HCT116 (cell line): ENCODE measurements around the gene CCDC158. TPM values are rescaled to one million over a fixed set of nuclear protein-coding genes. Genes with fewer than 3 reads are reported as not detected.

ENCODE experiments used
- ATAC-seq: fragments of 200-7000 bp; cut with Tn5 transposase; 2 replicates; pipeline ENCODE4 v1.9.1; 2020; ENCODE audit warnings: mild to moderate bottlenecking, moderate library complexity
- BruUV-seq: library from RNA; stranded (reverse); fragments of 400-500 nt; replicated peaks from 2 replicates; lab custom pipeline; 2021; lab: Mats Ljungman, UMichigan
- CTCF ChIA-PET: fragments of 300-600 bp; sonication (Branson Sonifier 250); formaldehyde crosslinking; loops from one replicate; lab custom pipeline; 2021; ENCODE audit warnings: antibody characterized with exemption; lab: Charles Lee
- POLR2A ChIA-PET: fragments of 300-600, 350-600 bp; sonication (Branson Sonifier 250); formaldehyde crosslinking; loops from one replicate; lab custom pipeline; 2021; ENCODE audit warnings: antibody characterized with exemption; lab: Charles Lee
- RAD21 ChIA-PET, 2 experiments: fragments of 300-600 bp; sonication (Branson Sonifier 250); formaldehyde crosslinking; loops; one replicate each; lab custom pipeline; 2023; ENCODE audit warnings: low total read pairs in 2 of 2; ENCODE audit not compliant: uncharacterized antibody in 2 of 2, unreplicated experiment in 2 of 2, low non-redundant PET in 1 of 2; lab: Charles Lee
- DNase-seq: peaks from one replicate; pipeline ENCODE4 v3.0.0-alpha.2; 2010; ENCODE audit warnings: low read depth, low spot score
- H2AFZ ChIP-seq: fragments of 200-600 bp; shearing (Covaris generic), sonication (generic); 2 replicates; pipeline ENCODE4 v1.6.1; 2017; ENCODE audit warnings: low read depth, mixed run types, mixed read lengths, antibody characterized with exemption, low read length; ENCODE audit not compliant: poor library complexity, severe bottlenecking
- H3K27ac ChIP-seq: 2 replicates; pipeline ENCODE4 v1.5.1; 2012; ENCODE audit warnings: low read depth, low read length
- H3K27me3 ChIP-seq: fragments of 200-600 bp; sonication (generic); 2 replicates; pipeline ENCODE4 v1.6.1; 2016; ENCODE audit warnings: mixed run types, low read length, mixed read lengths; ENCODE audit not compliant: insufficient read depth
- H3K36me3 ChIP-seq, 2 experiments: fragments of 200-500 bp in 1 of 2; fragments of 200-600 bp in 1 of 2; sonication (Bioruptor generic) in 1 of 2; sonication (generic) in 1 of 2; 2 replicates each; pipeline versions ENCODE4 v1.5.1 to v1.6.1; 2014 to 2016; ENCODE audit warnings: low read length in 2 of 2, inconsistent platforms in 1 of 2, mixed read lengths in 1 of 2, mixed run types in 1 of 2; ENCODE audit not compliant: insufficient read depth in 2 of 2, control insufficient read depth in 1 of 2
- H3K4me1 ChIP-seq, 2 experiments: fragments of 200-600 bp in 1 of 2; sonication (generic) in 1 of 2; 2 replicates each; pipeline versions ENCODE4 v1.5.1 to v1.6.1; 2012 to 2017; ENCODE audit warnings: low read length in 2 of 2, inconsistent platforms in 1 of 2, mild to moderate bottlenecking in 1 of 2, mixed read lengths in 1 of 2, mixed run types in 1 of 2, moderate library complexity in 1 of 2; ENCODE audit not compliant: insufficient read depth in 2 of 2, control insufficient read depth in 1 of 2
- H3K4me2 ChIP-seq: fragments of 200-600 bp; sonication (generic); 2 replicates; pipeline ENCODE4 v1.6.1; 2017; ENCODE audit warnings: mixed run types, low read length, mixed read lengths
- H3K4me3 ChIP-seq, 2 experiments: fragments of 200-600 bp in 1 of 2; sonication (generic) in 1 of 2; replicated peaks in 1 of 2; 2 replicates each; pipeline ENCODE4 v1.5.1; 2011 to 2016; ENCODE audit warnings: low read length in 2 of 2, control low read depth in 1 of 2, low read depth in 1 of 2, mild to moderate bottlenecking in 1 of 2, mixed read lengths in 1 of 2, mixed run types in 1 of 2
- H3K79me2 ChIP-seq: fragments of 200-600 bp; sonication (generic); 2 replicates; pipeline ENCODE4 v1.6.1; 2017; ENCODE audit warnings: mild to moderate bottlenecking, mixed run types, low read length, moderate library complexity, mixed read lengths; ENCODE audit not compliant: insufficient read depth
- H3K9ac ChIP-seq: fragments of 200-600 bp; sonication (generic); 2 replicates; pipeline ENCODE4 v1.6.1; 2016; ENCODE audit warnings: low read length, mixed read lengths
- H3K9me2 ChIP-seq: fragments of 200-600 bp; sonication (generic), shearing (Covaris generic); 2 replicates; pipeline ENCODE4 v1.6.1; 2017; ENCODE audit warnings: mixed run types, mild to moderate bottlenecking, moderate library complexity; ENCODE audit not compliant: insufficient read depth
- H3K9me3 ChIP-seq, 2 experiments: fragments of 200-500 bp in 1 of 2; fragments of 200-600 bp in 1 of 2; sonication (Bioruptor generic) in 1 of 2; sonication (generic) in 1 of 2; 2 replicates each; pipeline ENCODE4 v1.6.1; 2014 to 2017; ENCODE audit warnings: low read length in 2 of 2, mixed read lengths in 2 of 2, inconsistent platforms in 1 of 2, low read depth in 1 of 2, mild to moderate bottlenecking in 1 of 2, mixed run types in 1 of 2, moderate library complexity in 1 of 2; ENCODE audit not compliant: control insufficient read depth in 1 of 2, insufficient read depth in 1 of 2
- H4K20me1 ChIP-seq: fragments of 200-600 bp; sonication (generic), shearing (Covaris generic); 2 replicates; pipeline ENCODE4 v1.6.1; 2017; ENCODE audit warnings: mixed run types, mild to moderate bottlenecking, moderate library complexity; ENCODE audit not compliant: insufficient read depth
- CBX3 ChIP-seq: IDR thresholded peaks from 2 replicates; pipeline ENCODE4 v1.6.1; 2012; ENCODE audit warnings: low read depth
- CTCF ChIP-seq, 3 experiments: fragments of 200-600 bp in 1 of 3; sonication (generic) in 1 of 3; IDR thresholded peaks in 2 of 3; conservative IDR thresholded peaks in 1 of 3; 2 replicates each; pipeline ENCODE4 v1.5.1; 2012 to 2017; ENCODE audit warnings: low read depth in 2 of 3, low read length in 2 of 3, antibody characterized with exemption in 1 of 3, borderline replicate concordance in 1 of 3, control low read depth in 1 of 3, mild to moderate bottlenecking in 1 of 3, mixed read lengths in 1 of 3, mixed run types in 1 of 3, moderate library complexity in 1 of 3; ENCODE audit not compliant: insufficient read depth in 1 of 3
- ELF1 ChIP-seq: IDR thresholded peaks from 2 replicates; pipeline ENCODE4 v1.6.1; 2012; ENCODE audit warnings: low read depth, borderline replicate concordance
- EZH2phosphoT487 ChIP-seq: fragments of 200-600 bp; IDR thresholded peaks from 2 replicates; pipeline ENCODE4 v1.6.1; 2018; ENCODE audit warnings: antibody characterized with exemption, borderline replicate concordance
- RAD21 ChIP-seq: IDR thresholded peaks from 2 replicates; pipeline ENCODE4 v1.6.1; 2012; ENCODE audit warnings: low read depth, mild to moderate bottlenecking
- REST ChIP-seq: IDR thresholded peaks from 2 replicates; pipeline ENCODE4 v1.6.1; 2012; ENCODE audit warnings: low read depth
- ZFX ChIP-seq: fragments of 450-650 bp; IDR thresholded peaks from 2 replicates; pipeline ENCODE4 v1.6.1; 2017
- intact Hi-C: fragments of 100-400 bp; cut with micrococcal nuclease; formaldehyde crosslinking; loops from 2 replicates; pipeline ENCODE4 v1.10.0; 2022
- total RNA-seq: library from RNA; stranded (reverse); gene quantifications from one replicate; pipeline ENCODE4 v1.2.1, GENCODE V29; 2021; ENCODE audit not compliant: unreplicated experiment
- TF ChIP-seq, protein P1 (sequence below): IDR thresholded peaks from 2 replicates; pipeline ENCODE4 v1.6.1; 2012

Gene CCDC158
- total RNA-seq, 1 experiment from 2014 or later, result not detected

DNA sequence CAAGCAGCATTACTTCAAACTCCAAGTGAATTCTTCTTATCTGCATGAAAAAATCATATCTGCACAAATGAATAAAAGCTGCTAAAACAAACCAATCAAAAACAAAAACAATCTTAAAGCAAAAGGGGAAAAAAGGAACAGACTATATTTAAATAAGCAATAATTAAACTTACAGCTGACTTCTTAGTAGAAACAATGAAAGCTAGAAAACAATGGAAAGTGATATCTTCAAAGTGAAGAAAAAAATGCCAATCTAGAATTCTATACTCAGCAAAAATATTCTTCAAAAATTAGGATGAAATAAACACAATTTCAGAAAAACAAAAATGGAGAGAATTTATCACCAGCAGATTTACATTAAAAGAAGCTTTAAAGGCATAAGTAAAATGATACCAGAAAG is 94.4 kb downstream of the CCDC158 start:
- DNase-seq, result no peak
- POLR2A ChIA-PET, result no interaction called here

GRCh38 chr4:76325072-76325471 is 95.9 kb downstream of the CCDC158 start:
- ChIA-PET POLR2A (no interaction called here), CTCF (no interaction called here), RAD21 (no interaction called here)
- H3K27me3 ChIP-seq, result no peaks in the 10 kb centered on the region
- H3K4me3 ChIP-seq, result no peak overlapping the region
- H4K20me1 ChIP-seq, result no peaks in the 10 kb centered on the region
- no peak overlapping the region for H3K4me2 ChIP-seq
- intact Hi-C loops, result no loop called here
- H3K4me1 ChIP-seq, result no peaks in the 10 kb centered on the region
- no peaks in the 10 kb centered on the region for H3K36me3 ChIP-seq
- no peaks in the 10 kb centered on the region for H3K79me2 ChIP-seq
- no peak overlapping the region for H2AFZ ChIP-seq
- ATAC-seq, result no peak
- no peaks in the 10 kb centered on the region for H3K9me2 ChIP-seq
- BruUV-seq, result no TSS peak
- TF ChIP-seq ZFX, result no peak
- H3K27ac ChIP-seq, result no peak overlapping the region
- no peaks in the 10 kb centered on the region for H3K9me3 ChIP-seq
- no peak overlapping the region for H3K9ac ChIP-seq
- DNase-seq, result no peak

More for the DNA sequence above, 94.4 kb downstream of the CCDC158 start:
- H3K4me2 ChIP-seq, result no peak overlapping the region
- TF ChIP-seq CBX3, result peak; percentile 63; the same call in 1 of the 2 replicates
- TF ChIP-seq, protein P1, sequence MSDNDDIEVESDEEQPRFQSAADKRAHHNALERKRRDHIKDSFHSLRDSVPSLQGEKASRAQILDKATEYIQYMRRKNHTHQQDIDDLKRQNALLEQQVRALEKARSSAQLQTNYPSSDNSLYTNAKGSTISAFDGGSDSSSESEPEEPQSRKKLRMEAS, result no peak
- no peak overlapping the region for H3K27ac ChIP-seq
- no TSS peak for BruUV-seq
- intact Hi-C loops, result no loop called here
- ChIA-PET CTCF (no interaction called here), RAD21 (no interaction called here)
- H3K4me1 ChIP-seq, result no peaks in the 10 kb centered on the region
- H4K20me1 ChIP-seq, result no peaks in the 10 kb centered on the region
- no peak for ATAC-seq
- H3K9me2 ChIP-seq, result 0 out of 2 replicates have a peak, but pooled peaks cover 4% of the 10 kb centered on the region
- H3K36me3 ChIP-seq, result no peaks in the 10 kb centered on the region
- H3K4me3 ChIP-seq, result no peak overlapping the region
- no peaks in the 10 kb centered on the region for H3K79me2 ChIP-seq
- no peaks in the 10 kb centered on the region for H3K27me3 ChIP-seq
- H3K9me3 ChIP-seq, result no peaks in the 10 kb centered on the region
- no peak overlapping the region for H2AFZ ChIP-seq
- H3K9ac ChIP-seq, result no peak overlapping the region

DNA sequence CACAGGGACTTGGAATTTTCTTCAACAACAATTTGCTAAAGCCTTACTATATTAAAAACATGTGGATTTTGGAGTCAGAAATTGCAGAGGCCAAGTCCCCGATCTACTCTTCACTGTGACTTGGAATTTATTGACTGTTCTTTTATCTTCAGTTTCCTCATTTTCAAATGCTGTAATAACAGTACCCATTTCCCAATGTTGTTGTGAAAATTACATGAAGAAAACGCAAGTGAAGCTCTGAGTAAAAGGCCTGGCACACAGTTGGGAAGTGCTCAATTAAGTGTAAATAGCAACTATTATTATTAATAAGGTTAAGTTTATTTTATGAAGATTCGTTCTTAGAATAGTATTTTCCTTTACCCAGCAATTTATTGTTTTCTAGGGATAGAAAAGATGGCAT is 98.7 kb downstream of the CCDC158 start:
- H4K20me1 ChIP-seq, result no peaks in the 10 kb centered on the region
- H3K9me2 ChIP-seq, result no peaks in the 10 kb centered on the region
- H3K27me3 ChIP-seq, result no peaks in the 10 kb centered on the region
- H3K36me3 ChIP-seq, result no peaks in the 10 kb centered on the region
- DNase-seq, result no peak
- ChIA-PET CTCF (no interaction called here), POLR2A (no interaction called here), RAD21 (no interaction called here)
- no peak overlapping the region for H3K4me2 ChIP-seq
- no TSS peak for BruUV-seq
- intact Hi-C loops, result no loop called here
- H3K9me3 ChIP-seq, result no peaks in the 10 kb centered on the region
- no peaks in the 10 kb centered on the region for H3K79me2 ChIP-seq
- H3K9ac ChIP-seq, result no peak overlapping the region
- no peak overlapping the region for H2AFZ ChIP-seq
- no peak overlapping the region for H3K27ac ChIP-seq
- H3K4me3 ChIP-seq, result no peak overlapping the region
- H3K4me1 ChIP-seq, result no peaks in the 10 kb centered on the region
- no peak for ATAC-seq
- TF ChIP-seq CBX3 (no peak), RAD21 (no peak), CTCF (IDR thresholded peaks at IDR 0.05 in 2 of 3, conservative IDR thresholded peaks at IDR 0.05 in 1 of 3; ENCODE audit: borderline replicate concordance in 1 of 3, insufficient read depth in 1 of 3, low read depth in 2 of 3, low read length in 2 of 3) (no peak), ZFX (no peak), REST (no peak), ELF1 (no peak), EZH2phosphoT487 (no peak)
